Liver (tissue), 9 donors: Measurements from ENCODE around the gene C10orf67. TPM values are rescaled to one million over a fixed set of nuclear protein-coding genes. Genes with fewer than 3 reads are reported as not detected.

Source experiments
- DNase-seq: peaks from one replicate; pipeline ENCODE4 v3.0.0-alpha.2; 2017; ENCODE audit warnings: low spot score
- H3K27ac ChIP-seq, 2 donors: one replicate each; pipeline ENCODE4 v1.7.0; 2013; ENCODE audit warnings: inconsistent platforms in 2 of 2, low read length in 2 of 2, control low read depth in 1 of 2, low read depth in 1 of 2, mild to moderate bottlenecking in 1 of 2
- H3K27me3 ChIP-seq, 4 donors: one replicate each; pipeline versions ENCODE4 v1.6.1 to v1.7.0; 2013; ENCODE audit warnings: low read length in 3 of 4, inconsistent platforms in 1 of 4, mild to moderate bottlenecking in 1 of 4, moderate library complexity in 1 of 4; ENCODE audit not compliant: control insufficient read depth in 4 of 4, insufficient read depth in 4 of 4
- H3K36me3 ChIP-seq, 4 donors: one replicate each; pipeline versions ENCODE4 v1.6.1 to v1.7.0; 2013; ENCODE audit warnings: low read length in 3 of 4, mild to moderate bottlenecking in 3 of 4, low read depth in 1 of 4, moderate library complexity in 1 of 4; ENCODE audit not compliant: control insufficient read depth in 4 of 4, insufficient read depth in 3 of 4
- H3K4me1 ChIP-seq, 4 donors: one replicate each; pipeline versions ENCODE4 v1.6.1 to v1.7.0; 2013; ENCODE audit warnings: low read length in 3 of 4, mild to moderate bottlenecking in 3 of 4, moderate library complexity in 1 of 4; ENCODE audit not compliant: control insufficient read depth in 4 of 4, insufficient read depth in 4 of 4
- H3K4me3 ChIP-seq, 3 donors: one replicate each; pipeline versions ENCODE4 v1.6.1 to v1.7.0; 2013; ENCODE audit warnings: low read length in 3 of 3, control low read depth in 1 of 3, low read depth in 1 of 3, mild to moderate bottlenecking in 1 of 3
- H3K9ac ChIP-seq, 2 donors: one replicate each; pipeline ENCODE4 v1.7.0; 2013; ENCODE audit warnings: low read length in 2 of 2, mild to moderate bottlenecking in 2 of 2, moderate library complexity in 2 of 2, control low read depth in 1 of 2, low read depth in 1 of 2
- H3K9me3 ChIP-seq, 4 donors: one replicate each; pipeline versions ENCODE4 v1.6.1 to v1.7.0; 2013; ENCODE audit warnings: low read length in 3 of 4; ENCODE audit not compliant: control insufficient read depth in 4 of 4
- EGR1 ChIP-seq, 2 donors: IDR thresholded peaks; 2 replicates each; pipeline ENCODE4 v1.6.1; 2016 to 2018; ENCODE audit warnings: antibody characterized with exemption in 2 of 2, low read depth in 2 of 2
- FOXA1 ChIP-seq: IDR thresholded peaks from 2 replicates; pipeline ENCODE4 v1.6.1; 2016; ENCODE audit warnings: antibody characterized with exemption
- FOXA2 ChIP-seq: IDR thresholded peaks from 2 replicates; pipeline ENCODE4 v1.6.1; 2016; ENCODE audit warnings: antibody characterized with exemption
- GABPA ChIP-seq, 2 donors: IDR thresholded peaks in 1 of 2; conservative IDR thresholded peaks in 1 of 2; 2 replicates each; pipeline ENCODE4 v1.6.1; 2016; ENCODE audit warnings: antibody characterized with exemption in 2 of 2, mild to moderate bottlenecking in 1 of 2, moderate library complexity in 1 of 2
- HNF4A ChIP-seq, 2 donors: conservative IDR thresholded peaks; 2 replicates each; pipeline ENCODE4 v1.6.1; 2016; ENCODE audit warnings: antibody characterized with exemption in 2 of 2, mild to moderate bottlenecking in 2 of 2
- HNF4G ChIP-seq: IDR thresholded peaks from 2 replicates; pipeline ENCODE4 v1.6.1; 2016; ENCODE audit warnings: antibody characterized with exemption
- JUND ChIP-seq, 2 donors: IDR thresholded peaks; 2 replicates each; pipeline ENCODE4 v1.6.1; 2016; ENCODE audit warnings: antibody characterized with exemption in 2 of 2
- NR2F2 ChIP-seq: IDR thresholded peaks from 2 replicates; pipeline ENCODE4 v1.6.1; 2016; ENCODE audit warnings: antibody characterized with exemption
- RAD21 ChIP-seq, 2 donors: IDR thresholded peaks; 2 replicates each; pipeline ENCODE4 v1.6.1; 2016; ENCODE audit warnings: antibody characterized with exemption in 2 of 2, mild to moderate bottlenecking in 2 of 2
- RXRA ChIP-seq, 2 donors: IDR thresholded peaks; 2 replicates each; pipeline ENCODE4 v1.6.1; 2017 to 2018; ENCODE audit warnings: antibody characterized with exemption in 2 of 2, mild to moderate bottlenecking in 1 of 2
- SP1 ChIP-seq: IDR thresholded peaks from 2 replicates; pipeline ENCODE4 v1.6.1; 2018; ENCODE audit warnings: antibody characterized with exemption, mild to moderate bottlenecking
- TAF1 ChIP-seq: conservative IDR thresholded peaks from 2 replicates; pipeline ENCODE4 v1.6.1; 2016; ENCODE audit warnings: antibody characterized with exemption, mild to moderate bottlenecking
- YY1 ChIP-seq: IDR thresholded peaks from 2 replicates; pipeline ENCODE4 v1.6.1; 2016; ENCODE audit warnings: antibody characterized with exemption, mild to moderate bottlenecking
- WGBS: extraction: QIAGEN DNeasy Blood & Tissue Kit; methylation state at CpG from one replicate; pipeline ENCODE4 v1.1.7; 2013; 5-methylcytosine and 5-hydroxymethylcytosine counted together
- polyA plus RNA-seq, 2 donors: library from polyadenylated mRNA; stranded (reverse) in 1 of 2; unstranded in 1 of 2; fragments of 200-250 nt in 1 of 2; fragments of >200 nt in 1 of 2; fragmentation: Nextera tagmentation in 1 of 2; extraction: Ambion mirVana in 1 of 2; gene quantifications; one replicate each; pipeline versions ENCODE4 v1.2.1 to v1.2.3, GENCODE V29; 2013 to 2015
- total RNA-seq, 2 donors: library from RNA; depleted of rRNA; stranded (reverse); fragments of >200 nt; gene quantifications; one replicate each; pipeline ENCODE4 v1.2.3, GENCODE V29; 2014
- TF ChIP-seq, protein P1 (sequence below): IDR thresholded peaks from 2 replicates; pipeline ENCODE4 v1.6.1; 2016; ENCODE audit warnings: antibody characterized with exemption
- TF ChIP-seq, protein P2 (sequence below): IDR thresholded peaks from 2 replicates; pipeline ENCODE4 v1.6.1; 2016; ENCODE audit warnings: antibody characterized with exemption
- TF ChIP-seq, protein P3 (sequence below): fragments of 150-350 bp; IDR thresholded peaks from 2 replicates; pipeline ENCODE4 v1.5.1; 2017; ENCODE audit warnings: improper control_type of control experiment, low read depth, low read length; ENCODE audit not compliant: missing input control
- donor health status: healthy.
- donor health status: healthy.
- donor health status: healthy.
- donor health status: healthy.
- donor health status: healthy.

C10orf67 gene
- total and polyA plus RNA-seq, 4 donors: 0.02 TPM; not detected in 3

DNA sequence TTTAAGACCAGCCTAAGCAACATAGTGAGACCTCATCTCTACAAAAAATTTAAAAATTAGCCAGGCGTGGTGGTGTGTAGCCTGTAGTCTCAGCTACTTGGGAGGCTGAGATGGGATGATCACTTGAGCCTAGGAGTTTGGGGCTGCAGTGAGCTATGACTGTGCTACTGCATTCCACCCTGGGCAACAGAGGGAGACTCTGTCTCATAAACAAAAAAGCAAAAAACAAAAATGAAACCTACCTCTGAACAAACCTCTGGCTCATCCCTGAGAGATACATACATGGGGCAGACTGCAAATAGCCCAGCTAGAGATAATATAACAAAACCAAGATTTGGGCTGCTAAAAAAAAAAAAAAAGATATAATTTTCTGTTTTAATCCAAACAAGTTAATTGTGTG is 19.5 kb downstream of the C10orf67 start:
- Histone ChIP-seq H3K4me1 (peaks cover 0 to 11% (median 7%) of the 10 kb centered on the region in 4 donors), H3K4me3 (no peak overlapping the region), H3K27me3 (no peaks in the 10 kb centered on the region), H3K9me3 (no peaks in the 10 kb centered on the region), H3K27ac (no peak overlapping the region), H3K36me3 (no peaks in the 10 kb centered on the region), H3K9ac (no peak overlapping the region)
- 93% methylated on average over 1 of the region's 1 CpG for WGBS
- TF ChIP-seq SP1 (no peak), RAD21 (IDR thresholded peaks at IDR 0.05) (peak; percentile 6 to 14)
- no peak for DNase-seq

DNA sequence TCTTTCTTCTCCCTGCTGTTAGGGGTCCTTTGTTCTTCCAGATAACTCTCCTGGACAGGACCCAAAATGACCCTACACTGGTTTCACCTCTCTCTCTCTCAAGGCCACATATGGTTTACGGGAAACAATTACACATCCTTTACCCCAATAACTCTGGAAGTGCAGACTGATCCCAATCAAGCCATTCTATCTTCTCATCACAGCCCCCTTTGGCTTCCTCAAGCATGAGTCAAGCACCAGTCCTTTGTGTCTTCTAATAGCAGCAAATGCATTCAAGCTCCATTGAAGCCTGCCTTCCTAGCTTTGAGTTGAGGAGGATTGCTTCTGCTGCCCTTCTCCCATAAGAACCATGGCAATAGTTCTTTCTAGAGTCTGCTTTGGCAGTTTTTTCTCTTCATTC is 20.2 kb downstream of the C10orf67 start:
- no peak overlapping the region for H3K4me3 ChIP-seq
- no peak overlapping the region for H3K27ac ChIP-seq
- no peak for DNase-seq
- TF ChIP-seq YY1: no peak
- no peak for TF ChIP-seq FOXA1
- no peak for TF ChIP-seq FOXA2
- no peak for TF ChIP-seq GABPA (IDR thresholded peaks at IDR 0.05 in 1 of 2, conservative IDR thresholded peaks at IDR 0.05 in 1 of 2)
- no peaks in the 10 kb centered on the region for H3K9me3 ChIP-seq
- no peak overlapping the region for H3K9ac ChIP-seq
- H3K4me1 ChIP-seq: peaks cover 0 to 16% (median 8%) of the 10 kb centered on the region in 4 donors
- no peaks in the 10 kb centered on the region for H3K27me3 ChIP-seq
- WGBS: 98% methylated on average over 1 of the region's 1 CpG
- H3K36me3 ChIP-seq: no peaks in the 10 kb centered on the region

DNA sequence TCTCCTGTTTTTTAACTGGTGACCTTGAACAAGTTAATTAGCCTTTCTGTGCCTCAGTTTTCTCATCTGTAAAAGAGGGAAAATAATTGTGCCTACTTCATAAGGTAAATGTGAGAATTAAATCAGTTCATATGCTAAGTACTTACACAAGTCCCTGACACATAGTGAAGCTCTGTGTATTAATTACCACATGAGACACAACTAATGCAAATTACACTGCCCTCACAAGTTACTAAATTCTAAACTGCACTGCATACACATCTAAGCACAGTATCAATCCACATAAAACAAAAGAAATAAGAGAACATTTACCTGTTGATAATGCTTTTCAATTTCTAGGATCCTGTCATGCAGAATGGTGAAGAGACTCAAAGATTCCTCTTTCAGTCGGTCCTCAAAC is 22.5 kb downstream of the C10orf67 start:
- WGBS: 94% methylated on average over 1 of the region's 1 CpG
- no peak for TF ChIP-seq RAD21 (IDR thresholded peaks at IDR 0.05)
- TF ChIP-seq, protein P1, sequence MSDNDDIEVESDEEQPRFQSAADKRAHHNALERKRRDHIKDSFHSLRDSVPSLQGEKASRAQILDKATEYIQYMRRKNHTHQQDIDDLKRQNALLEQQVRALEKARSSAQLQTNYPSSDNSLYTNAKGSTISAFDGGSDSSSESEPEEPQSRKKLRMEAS: no peak
- TF ChIP-seq EGR1 (IDR thresholded peaks at IDR 0.05; ENCODE audit: low read depth in 2 of 2): no peak
- TF ChIP-seq RXRA (IDR thresholded peaks at IDR 0.05): no peak
- no peak for TF ChIP-seq TAF1
- TF ChIP-seq, protein P2, sequence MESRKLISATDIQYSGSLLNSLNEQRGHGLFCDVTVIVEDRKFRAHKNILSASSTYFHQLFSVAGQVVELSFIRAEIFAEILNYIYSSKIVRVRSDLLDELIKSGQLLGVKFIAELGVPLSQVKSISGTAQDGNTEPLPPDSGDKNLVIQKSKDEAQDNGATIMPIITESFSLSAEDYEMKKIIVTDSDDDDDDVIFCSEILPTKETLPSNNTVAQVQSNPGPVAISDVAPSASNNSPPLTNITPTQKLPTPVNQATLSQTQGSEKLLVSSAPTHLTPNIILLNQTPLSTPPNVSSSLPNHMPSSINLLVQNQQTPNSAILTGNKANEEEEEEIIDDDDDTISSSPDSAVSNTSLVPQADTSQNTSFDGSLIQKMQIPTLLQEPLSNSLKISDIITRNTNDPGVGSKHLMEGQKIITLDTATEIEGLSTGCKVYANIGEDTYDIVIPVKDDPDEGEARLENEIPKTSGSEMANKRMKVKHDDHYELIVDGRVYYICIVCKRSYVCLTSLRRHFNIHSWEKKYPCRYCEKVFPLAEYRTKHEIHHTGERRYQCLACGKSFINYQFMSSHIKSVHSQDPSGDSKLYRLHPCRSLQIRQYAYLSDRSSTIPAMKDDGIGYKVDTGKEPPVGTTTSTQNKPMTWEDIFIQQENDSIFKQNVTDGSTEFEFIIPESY: no peak
- TF ChIP-seq HNF4G: no peak
- TF ChIP-seq SP1: no peak
- no peak for TF ChIP-seq GABPA (IDR thresholded peaks at IDR 0.05 in 1 of 2, conservative IDR thresholded peaks at IDR 0.05 in 1 of 2)
- no peak for TF ChIP-seq NR2F2
- no peak for TF ChIP-seq FOXA2
- TF ChIP-seq, protein P3, sequence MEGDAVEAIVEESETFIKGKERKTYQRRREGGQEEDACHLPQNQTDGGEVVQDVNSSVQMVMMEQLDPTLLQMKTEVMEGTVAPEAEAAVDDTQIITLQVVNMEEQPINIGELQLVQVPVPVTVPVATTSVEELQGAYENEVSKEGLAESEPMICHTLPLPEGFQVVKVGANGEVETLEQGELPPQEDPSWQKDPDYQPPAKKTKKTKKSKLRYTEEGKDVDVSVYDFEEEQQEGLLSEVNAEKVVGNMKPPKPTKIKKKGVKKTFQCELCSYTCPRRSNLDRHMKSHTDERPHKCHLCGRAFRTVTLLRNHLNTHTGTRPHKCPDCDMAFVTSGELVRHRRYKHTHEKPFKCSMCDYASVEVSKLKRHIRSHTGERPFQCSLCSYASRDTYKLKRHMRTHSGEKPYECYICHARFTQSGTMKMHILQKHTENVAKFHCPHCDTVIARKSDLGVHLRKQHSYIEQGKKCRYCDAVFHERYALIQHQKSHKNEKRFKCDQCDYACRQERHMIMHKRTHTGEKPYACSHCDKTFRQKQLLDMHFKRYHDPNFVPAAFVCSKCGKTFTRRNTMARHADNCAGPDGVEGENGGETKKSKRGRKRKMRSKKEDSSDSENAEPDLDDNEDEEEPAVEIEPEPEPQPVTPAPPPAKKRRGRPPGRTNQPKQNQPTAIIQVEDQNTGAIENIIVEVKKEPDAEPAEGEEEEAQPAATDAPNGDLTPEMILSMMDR: no peak
- no peak for TF ChIP-seq HNF4A (conservative IDR thresholded peaks at IDR 0.05)
- TF ChIP-seq FOXA1: no peak
- TF ChIP-seq YY1: no peak
- no peak for TF ChIP-seq JUND (IDR thresholded peaks at IDR 0.05)
- Histone ChIP-seq H3K4me1 (peaks cover 0 to 16% (median 8%) of the 10 kb centered on the region in 4 donors), H3K27ac (no peak overlapping the region), H3K27me3 (no peaks in the 10 kb centered on the region), H3K9ac (no peak overlapping the region), H3K4me3 (no peak overlapping the region), H3K9me3 (no peaks in the 10 kb centered on the region), H3K36me3 (no peaks in the 10 kb centered on the region)
- no peak for DNase-seq
